GM12891 (cell line): ENCODE measurements around the gene PRF1.

Source experiments
- POLR2A ChIP-seq: IDR thresholded peaks from 2 replicates; pipeline ENCODE4 v1.6.1; 2011; ENCODE audit warnings: low read depth, low read length, control low read depth
- POLR2AphosphoS5 ChIP-seq: IDR thresholded peaks from 2 replicates; pipeline ENCODE4 v1.6.1; 2011; ENCODE audit warnings: low read depth, low read length, control low read depth

GRCh38 chr10:70562036-70562755 is 40.3 kb downstream of the PRF1 start:
- TF ChIP-seq POLR2A (no peak), POLR2AphosphoS5 (no peak)
